Measurements from ENCODE around the gene GLI3. TPM values are rescaled to one million over a fixed set of nuclear protein-coding genes. Genes with fewer than 3 reads are reported as not detected.

Gene GLI3
- total RNA-seq = 9.0 and 15.0 TPM in 2 replicates
- long read RNA-seq, partial matches to known transcripts = 1 of 5 reads
- long read RNA-seq, other reads (novel, unspliced or antisense) = 4 of 5 reads

DNA sequence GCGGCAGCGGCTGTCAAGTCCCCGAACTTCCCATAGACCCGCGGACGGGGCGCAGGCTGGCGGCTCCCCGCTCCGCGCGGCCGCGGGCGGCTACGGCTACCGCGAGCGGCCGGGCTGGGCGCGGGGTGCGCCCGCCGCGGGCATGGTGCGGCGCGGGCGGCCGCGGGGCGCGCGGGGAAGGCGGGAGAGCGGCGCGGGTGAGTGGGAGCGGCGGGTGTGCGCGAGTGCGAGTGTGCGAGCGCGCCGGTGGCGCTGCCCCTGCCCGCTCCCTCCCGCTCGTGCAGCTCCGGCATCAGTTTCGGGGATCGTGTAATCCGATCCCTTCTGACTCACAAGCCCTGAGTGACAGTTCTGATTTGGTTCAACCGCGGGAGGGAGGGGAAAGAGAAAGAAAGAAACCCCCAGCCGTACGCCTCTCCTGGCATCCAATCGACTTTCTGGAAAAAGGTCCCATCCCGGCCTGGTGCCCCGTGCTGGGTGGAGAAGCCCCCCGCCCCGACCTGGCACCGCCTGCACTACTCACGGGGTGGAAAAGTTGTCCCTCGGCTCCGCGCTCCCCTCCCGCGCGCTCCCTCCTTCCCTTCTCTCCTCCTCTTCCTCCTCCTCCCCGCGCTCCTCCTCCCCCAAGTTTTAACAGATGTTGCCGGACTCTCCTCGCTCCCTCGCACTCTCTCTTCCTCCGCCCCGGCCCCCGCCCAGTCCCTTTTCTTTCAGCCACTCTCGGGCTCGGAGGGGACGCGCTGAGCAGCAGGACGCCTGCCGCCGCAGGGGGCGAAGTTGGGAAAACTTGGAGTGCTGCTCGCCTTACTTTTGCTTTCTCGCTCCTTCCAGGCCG is at the start of gene GLI3:
Gene GLI3 (minus strand): TSS at position 234 of the 835 bp plus-strand sequence. CDS start 13,956 bp downstream, outside the sequence.
- H3K4me1 Mint-ChIP-seq (ENCODE audit: low read depth) = peaks cover 10% of the 10 kb centered on the region
- H3K4me3 Mint-ChIP-seq (ENCODE audit: low read depth) = peak within 1 kb of the TSS; percentile 84
- no peaks in the 10 kb centered on the region for H3K36me3 Mint-ChIP-seq (ENCODE audit: insufficient read depth)
- H3K27me3 Mint-ChIP-seq = peaks cover 83% of the 10 kb centered on the region
- TF ChIP-seq CTCF (IDR thresholded peaks at IDR 0.05; ENCODE audit: unreplicated experiment) = peak; percentile 32
- H3K9me3 Mint-ChIP-seq (ENCODE audit: low read depth) = no peaks in the 10 kb centered on the region
- peak; percentile 58 for DNase-seq (ENCODE audit: low spot score, unreplicated experiment)
- H3K27ac Mint-ChIP-seq = peak within 1 kb of the TSS; percentile 90

DNA sequence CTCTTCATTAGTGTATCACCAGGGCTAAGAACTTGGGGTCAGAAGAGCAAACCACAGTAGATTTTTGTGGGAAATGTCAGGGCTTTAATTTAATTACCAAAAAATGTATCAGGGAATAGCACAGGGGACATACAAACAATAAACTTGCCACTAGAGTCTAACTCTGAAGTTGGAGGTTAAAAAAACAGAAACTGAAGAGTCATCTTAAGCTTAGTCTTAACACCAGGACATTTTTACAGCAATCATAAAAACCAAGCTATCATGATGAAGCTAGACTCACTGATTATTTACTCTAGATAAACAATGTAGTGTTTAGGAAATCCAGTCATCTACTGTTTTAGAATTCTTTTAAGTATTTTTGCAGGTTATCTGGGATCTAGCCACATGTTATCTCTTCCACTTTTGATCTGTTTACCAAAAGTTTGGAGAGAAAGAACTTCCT is 48.4 kb upstream of the GLI3 start:
- peaks cover 22% of the 10 kb centered on the region for H3K4me1 Mint-ChIP-seq (ENCODE audit: low read depth)
- H3K4me3 Mint-ChIP-seq (ENCODE audit: low read depth) = no peak overlapping the region
- peaks cover 3% of the 10 kb centered on the region for H3K9me3 Mint-ChIP-seq (ENCODE audit: low read depth)
- no peak overlapping the region for H3K27ac Mint-ChIP-seq
- no peak for DNase-seq (ENCODE audit: low spot score, unreplicated experiment)
- no peaks in the 10 kb centered on the region for H3K36me3 Mint-ChIP-seq (ENCODE audit: insufficient read depth)
- H3K27me3 Mint-ChIP-seq = peaks cover 46% of the 10 kb centered on the region
- no peak for TF ChIP-seq CTCF (IDR thresholded peaks at IDR 0.05; ENCODE audit: unreplicated experiment)

DNA sequence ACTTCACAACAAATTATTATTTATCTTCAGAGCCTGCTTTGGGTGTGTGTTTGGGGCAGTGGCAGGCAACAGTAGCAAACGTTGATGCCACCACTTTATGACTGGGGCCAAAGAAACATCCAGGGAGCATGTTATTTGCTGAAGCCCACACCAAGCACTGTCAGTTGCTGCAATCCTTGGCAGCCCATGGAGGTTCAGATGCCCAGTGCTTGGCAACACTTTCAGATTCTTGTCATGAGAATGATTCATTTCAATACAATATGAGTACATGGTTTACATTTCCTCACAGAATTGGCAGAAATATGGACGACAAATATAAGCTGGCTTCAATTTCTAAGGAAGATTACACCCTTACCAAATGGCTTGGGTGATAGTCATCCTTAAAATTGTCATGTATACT is 46.5 kb upstream of the GLI3 start:
- no peak for TF ChIP-seq CTCF (IDR thresholded peaks at IDR 0.05; ENCODE audit: unreplicated experiment)
- Mint-ChIP-seq H3K27me3 (peaks cover 39% of the 10 kb centered on the region), H3K4me1 (ENCODE audit: low read depth) (peaks cover 17% of the 10 kb centered on the region), H3K9me3 (ENCODE audit: low read depth) (no peaks in the 10 kb centered on the region), H3K27ac (no peak overlapping the region), H3K4me3 (ENCODE audit: low read depth) (no peak overlapping the region), H3K36me3 (ENCODE audit: insufficient read depth) (no peaks in the 10 kb centered on the region)
- DNase-seq (ENCODE audit: low spot score, unreplicated experiment) = no peak

DNA sequence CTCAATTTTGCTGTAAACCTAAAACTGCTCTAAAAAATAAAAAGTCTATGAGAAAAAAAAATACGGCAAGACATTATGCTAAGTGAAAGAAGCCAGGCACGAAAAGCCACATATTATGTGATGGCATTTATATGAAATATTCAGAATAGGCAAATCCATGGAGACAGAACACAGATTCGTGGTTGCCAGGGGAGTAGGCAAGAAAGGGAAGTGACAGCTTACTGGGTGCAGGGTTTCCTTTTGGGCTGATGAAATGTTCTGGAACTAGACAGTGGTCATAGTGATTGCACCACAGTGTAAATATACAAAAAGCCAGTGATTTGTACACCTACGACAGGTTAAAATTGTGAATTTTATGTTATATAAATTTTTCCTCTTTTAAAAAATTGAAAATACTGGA is 41.3 kb upstream of the GLI3 start:
- no peaks in the 10 kb centered on the region for H3K9me3 Mint-ChIP-seq (ENCODE audit: low read depth)
- no peak for TF ChIP-seq CTCF (IDR thresholded peaks at IDR 0.05; ENCODE audit: unreplicated experiment)
- no peaks in the 10 kb centered on the region for H3K4me1 Mint-ChIP-seq (ENCODE audit: low read depth)
- no peak overlapping the region for H3K4me3 Mint-ChIP-seq (ENCODE audit: low read depth)
- no peaks in the 10 kb centered on the region for H3K36me3 Mint-ChIP-seq (ENCODE audit: insufficient read depth)
- DNase-seq (ENCODE audit: low spot score, unreplicated experiment) = no peak
- H3K27ac Mint-ChIP-seq = no peak overlapping the region
- peaks cover 41% of the 10 kb centered on the region for H3K27me3 Mint-ChIP-seq

DNA sequence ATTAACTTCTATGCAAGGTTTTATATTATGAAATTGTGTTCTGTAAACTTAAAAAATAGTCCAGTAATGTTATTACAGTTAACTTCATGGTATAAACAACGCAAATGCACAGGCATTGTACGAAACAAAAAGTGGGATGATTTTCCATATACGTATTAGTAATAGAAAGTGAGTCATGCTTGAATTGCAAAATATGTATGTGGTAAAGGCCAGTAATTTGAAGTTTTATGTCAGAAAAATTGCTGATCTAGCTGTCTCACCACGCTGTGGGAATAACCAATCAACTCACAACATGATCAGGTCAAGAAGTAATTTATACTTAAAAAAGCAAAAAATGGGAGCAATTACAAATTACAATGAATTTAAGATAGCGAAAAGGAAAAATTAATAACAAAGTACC is 37.0 kb upstream of the GLI3 start:
- no peak overlapping the region for H3K4me3 Mint-ChIP-seq (ENCODE audit: low read depth)
- no peak for DNase-seq (ENCODE audit: low spot score, unreplicated experiment)
- H3K27ac Mint-ChIP-seq = no peak overlapping the region
- H3K36me3 Mint-ChIP-seq (ENCODE audit: insufficient read depth) = no peaks in the 10 kb centered on the region
- peaks cover 41% of the 10 kb centered on the region for H3K27me3 Mint-ChIP-seq
- TF ChIP-seq CTCF (IDR thresholded peaks at IDR 0.05; ENCODE audit: unreplicated experiment) = no peak
- no peaks in the 10 kb centered on the region for H3K9me3 Mint-ChIP-seq (ENCODE audit: low read depth)
- no peaks in the 10 kb centered on the region for H3K4me1 Mint-ChIP-seq (ENCODE audit: low read depth)
